Esophagus muscularis mucosa (tissue), 4 donors: Measurements from ENCODE around the gene GFI1B.

Source experiments
- EP300 ChIP-seq: sonication (generic); formaldehyde crosslinking; IDR thresholded peaks from one replicate; pipeline ENCODE4 v1.6.1; 2017; ENCODE audit warnings: antibody characterized with exemption
- POLR2A ChIP-seq: fragments of 450-650 bp; IDR thresholded peaks from one replicate; pipeline ENCODE4 v1.6.1; 2017; ENCODE audit warnings: antibody characterized with exemption, moderate library complexity, mild to moderate bottlenecking, low read depth
- POLR2AphosphoS5 ChIP-seq, 2 donors: sonication (generic); formaldehyde crosslinking; IDR thresholded peaks; one replicate each; pipeline ENCODE4 v1.6.1; 2017; ENCODE audit warnings: antibody characterized with exemption in 2 of 2
- TF ChIP-seq, protein P1 (sequence below), 3 experiments: fragments of 200-600 bp in 2 of 3; fragments of 450-650 bp in 1 of 3; sonication (generic) in 2 of 3; IDR thresholded peaks; one replicate each; pipeline ENCODE4 v1.5.1; 2017 to 2019; ENCODE audit warnings: antibody characterized with exemption in 3 of 3, mild to moderate bottlenecking in 2 of 3, moderate library complexity in 1 of 3

DNA sequence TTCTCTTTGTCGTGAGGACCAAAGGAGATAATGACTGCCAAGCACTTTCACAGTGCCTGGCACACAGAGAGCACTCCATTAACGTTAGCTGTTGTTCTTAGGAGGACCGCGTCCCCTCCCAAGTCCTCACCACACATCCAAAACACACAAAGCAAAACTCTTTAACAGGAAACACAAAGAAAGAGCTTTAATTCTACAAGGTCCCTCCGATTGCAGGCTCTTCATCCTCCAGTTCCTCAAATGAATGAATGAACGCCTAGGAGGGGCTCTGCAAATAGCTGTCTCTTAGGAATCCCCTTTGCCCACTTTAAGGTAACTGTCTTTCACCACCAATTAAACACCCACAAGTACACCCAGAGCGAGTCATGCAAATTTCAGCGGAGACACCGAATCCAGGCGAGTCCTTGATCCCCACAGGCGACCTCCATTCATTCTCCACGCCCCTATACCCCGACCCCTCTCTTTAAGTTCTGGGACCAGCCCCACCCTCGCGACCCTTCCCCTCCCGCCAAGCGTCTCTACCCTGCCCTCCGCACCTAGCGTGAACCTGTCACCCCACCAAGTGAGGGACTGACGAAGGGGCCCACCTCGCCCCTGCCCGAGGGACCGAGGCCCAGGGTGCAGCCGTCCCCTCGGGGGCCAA lies 34.7 kb upstream of the GFI1B start:
- TF ChIP-seq, protein P1, sequence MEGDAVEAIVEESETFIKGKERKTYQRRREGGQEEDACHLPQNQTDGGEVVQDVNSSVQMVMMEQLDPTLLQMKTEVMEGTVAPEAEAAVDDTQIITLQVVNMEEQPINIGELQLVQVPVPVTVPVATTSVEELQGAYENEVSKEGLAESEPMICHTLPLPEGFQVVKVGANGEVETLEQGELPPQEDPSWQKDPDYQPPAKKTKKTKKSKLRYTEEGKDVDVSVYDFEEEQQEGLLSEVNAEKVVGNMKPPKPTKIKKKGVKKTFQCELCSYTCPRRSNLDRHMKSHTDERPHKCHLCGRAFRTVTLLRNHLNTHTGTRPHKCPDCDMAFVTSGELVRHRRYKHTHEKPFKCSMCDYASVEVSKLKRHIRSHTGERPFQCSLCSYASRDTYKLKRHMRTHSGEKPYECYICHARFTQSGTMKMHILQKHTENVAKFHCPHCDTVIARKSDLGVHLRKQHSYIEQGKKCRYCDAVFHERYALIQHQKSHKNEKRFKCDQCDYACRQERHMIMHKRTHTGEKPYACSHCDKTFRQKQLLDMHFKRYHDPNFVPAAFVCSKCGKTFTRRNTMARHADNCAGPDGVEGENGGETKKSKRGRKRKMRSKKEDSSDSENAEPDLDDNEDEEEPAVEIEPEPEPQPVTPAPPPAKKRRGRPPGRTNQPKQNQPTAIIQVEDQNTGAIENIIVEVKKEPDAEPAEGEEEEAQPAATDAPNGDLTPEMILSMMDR (IDR thresholded peaks at IDR 0.05) = no peak
- no peak for TF ChIP-seq POLR2A
- no peak for TF ChIP-seq EP300
- TF ChIP-seq POLR2AphosphoS5 (IDR thresholded peaks at IDR 0.05) = no peak
